ENCODE results near the gene NEBL.

DNA sequence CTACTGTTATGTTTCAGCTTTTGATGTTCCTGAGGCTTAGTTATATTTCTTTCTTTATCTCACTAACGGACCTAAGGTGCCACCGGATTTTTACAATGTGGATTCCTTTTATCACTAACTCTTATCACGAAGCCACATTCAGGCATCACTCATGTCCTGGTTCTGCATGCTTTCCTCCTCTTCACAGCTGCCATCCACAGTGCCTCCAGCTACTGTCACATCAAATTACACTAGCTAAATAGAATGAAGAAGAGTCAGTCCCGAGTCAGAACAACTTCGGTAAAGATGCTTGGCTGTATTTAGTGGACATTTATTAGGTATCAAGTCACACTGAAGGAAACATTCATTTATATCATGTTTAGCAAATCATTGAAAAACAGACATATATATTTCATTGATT, 153.2 kb downstream of the NEBL start:
- TF ChIP-seq POLR2A (IDR thresholded peaks at IDR 0.05; ENCODE audit: low read depth, low read length) (no peak), POLR2AphosphoS5 (IDR thresholded peaks at IDR 0.05; ENCODE audit: low read depth, low read length) (no peak)
